Stomach smooth muscle (tissue), 2 donors: ENCODE results near the gene GLRA2.
"Not testable (repeated sequence)": the region's sequence is repeated elsewhere in the genome, so short reads cannot be mapped to it uniquely, and the experiment has no call there.

Experiments used
- H3K27ac ChIP-seq: one replicate; pipeline ENCODE4 v1.7.0; 2013; ENCODE audit warnings: mild to moderate bottlenecking, low read length, inconsistent platforms
- H3K27me3 ChIP-seq, 2 donors: one replicate each; pipeline ENCODE4 v1.7.0; 2013; ENCODE audit warnings: low read length in 2 of 2; ENCODE audit not compliant: insufficient read depth in 2 of 2, control insufficient read depth in 1 of 2
- H3K36me3 ChIP-seq, 2 donors: one replicate each; pipeline ENCODE4 v1.7.0; 2013; ENCODE audit warnings: low read length in 2 of 2; ENCODE audit not compliant: control insufficient read depth in 2 of 2, insufficient read depth in 2 of 2
- H3K4me1 ChIP-seq: one replicate; pipeline ENCODE4 v1.7.0; 2013; ENCODE audit warnings: low read length; ENCODE audit not compliant: control insufficient read depth, insufficient read depth
- H3K4me3 ChIP-seq, 2 donors: one replicate each; pipeline ENCODE4 v1.7.0; 2013; ENCODE audit warnings: low read length in 2 of 2
- H3K9ac ChIP-seq, 2 donors: one replicate each; pipeline ENCODE4 v1.7.0; 2013; ENCODE audit warnings: low read length in 2 of 2, mild to moderate bottlenecking in 1 of 2
- H3K9me3 ChIP-seq, 2 donors: one replicate each; pipeline ENCODE4 v1.7.0; 2013; ENCODE audit warnings: low read length in 2 of 2; ENCODE audit not compliant: control insufficient read depth in 2 of 2
- donor health status: healthy.
- donor health status: Pancreatic carcinoma.

GLRA2 gene

DNA sequence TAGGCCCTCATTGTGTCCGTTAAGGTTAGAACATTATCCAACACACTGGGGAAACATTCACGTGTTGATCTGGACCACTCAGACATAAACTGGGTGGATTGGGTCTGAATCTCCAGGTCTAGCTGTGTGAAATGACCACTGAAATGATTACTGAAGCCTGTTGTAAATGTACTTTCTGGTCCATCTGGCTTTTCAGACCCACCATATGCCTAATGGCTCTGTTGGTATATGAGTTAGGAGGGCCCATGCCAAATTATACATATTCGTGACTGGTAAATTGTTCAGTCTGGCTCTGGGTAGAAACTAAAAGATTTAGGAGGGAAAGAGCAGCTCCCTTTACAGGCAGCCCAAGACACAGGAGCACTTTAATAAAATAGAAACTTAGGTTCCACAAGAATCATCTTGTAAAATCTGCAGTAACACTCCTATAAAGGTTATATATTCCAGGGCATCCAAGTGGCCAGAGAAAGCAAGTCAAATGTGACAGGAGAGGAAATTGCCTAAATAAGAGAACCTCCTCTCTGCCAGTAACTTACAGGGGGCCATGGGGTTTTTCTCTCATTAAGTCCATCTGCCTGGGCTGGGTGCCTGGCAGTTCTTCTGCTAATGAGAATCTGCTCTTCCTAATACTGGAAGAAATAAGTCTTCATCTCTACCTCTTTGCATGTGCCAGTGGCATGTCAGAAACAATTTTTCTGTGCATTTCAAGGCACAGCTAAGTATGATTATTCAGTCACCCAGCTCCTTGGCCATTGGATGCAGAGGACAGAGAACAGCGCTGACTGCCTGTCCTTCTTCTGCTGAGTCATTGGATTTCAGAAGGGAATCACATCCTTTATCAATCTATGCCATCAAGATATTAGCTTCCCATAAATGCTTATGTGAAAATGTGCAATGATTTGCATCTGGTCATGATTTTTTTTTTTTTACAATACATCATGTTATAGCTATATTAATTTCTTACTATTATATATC is 112.6 kb downstream of the GLRA2 start:
- Histone ChIP-seq H3K9me3 (no peaks in the 10 kb centered on the region), H3K27me3 (no peaks in the 10 kb centered on the region), H3K9ac (no peak overlapping the region), H3K4me3 (no peak overlapping the region), H3K27ac (no peak overlapping the region), H3K4me1 (no peaks in the 10 kb centered on the region), H3K36me3 (no peaks in the 10 kb centered on the region)

DNA sequence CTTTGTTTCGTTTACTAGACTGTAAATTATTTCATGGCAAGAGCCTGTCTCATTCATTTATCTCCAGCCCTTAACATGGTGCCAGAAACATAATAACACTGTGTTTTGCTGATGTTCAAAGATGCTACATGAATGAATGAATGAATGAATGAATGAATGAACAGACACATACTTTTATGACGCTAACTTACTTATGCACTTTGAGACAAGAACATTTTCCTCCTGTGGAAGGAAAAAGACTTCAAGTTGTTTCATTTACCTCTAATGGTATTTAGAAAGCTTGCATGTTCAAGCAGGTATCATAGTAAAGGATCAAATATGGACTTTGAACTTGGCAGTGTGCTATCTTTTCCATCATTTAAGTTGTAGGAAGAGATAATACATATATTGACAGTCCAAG is 131.6 kb downstream of the GLRA2 start:
- H3K27ac ChIP-seq = no peak overlapping the region
- H3K27me3 ChIP-seq = no peaks in the 10 kb centered on the region
- H3K9me3 ChIP-seq = no peaks in the 10 kb centered on the region
- H3K4me1 ChIP-seq = no peaks in the 10 kb centered on the region
- no peak overlapping the region for H3K9ac ChIP-seq
- no peak overlapping the region for H3K4me3 ChIP-seq
- H3K36me3 ChIP-seq = no peaks in the 10 kb centered on the region

GRCh38 chrX:14670819-14671218 is 141.5 kb downstream of the GLRA2 start:
- Histone ChIP-seq H3K4me1 (peaks cover 3% of the 10 kb centered on the region), H3K36me3 (no peaks in the 10 kb centered on the region), H3K27ac (no peak overlapping the region), H3K4me3 (no peak overlapping the region), H3K9ac (no peak overlapping the region), H3K9me3 (no peaks in the 10 kb centered on the region), H3K27me3 (no peaks in the 10 kb centered on the region)

GRCh38 chrX:14672611-14673172 is 143.4 kb downstream of the GLRA2 start:
- no peaks in the 10 kb centered on the region for H3K36me3 ChIP-seq
- no peaks in the 10 kb centered on the region for H3K9me3 ChIP-seq
- no peaks in the 10 kb centered on the region for H3K27me3 ChIP-seq
- H3K27ac ChIP-seq = no peak overlapping the region
- H3K9ac ChIP-seq = no peak overlapping the region
- H3K4me1 ChIP-seq = peaks cover 3% of the 10 kb centered on the region
- no peak overlapping the region for H3K4me3 ChIP-seq

GRCh38 chrX:14673236-14673635 is 143.9 kb downstream of the GLRA2 start:
- Histone ChIP-seq H3K4me1 (peaks cover 3% of the 10 kb centered on the region), H3K9ac (no peak overlapping the region), H3K36me3 (no peaks in the 10 kb centered on the region), H3K4me3 (no peak overlapping the region), H3K9me3 (no peaks in the 10 kb centered on the region), H3K27me3 (no peaks in the 10 kb centered on the region), H3K27ac (no peak overlapping the region)

DNA sequence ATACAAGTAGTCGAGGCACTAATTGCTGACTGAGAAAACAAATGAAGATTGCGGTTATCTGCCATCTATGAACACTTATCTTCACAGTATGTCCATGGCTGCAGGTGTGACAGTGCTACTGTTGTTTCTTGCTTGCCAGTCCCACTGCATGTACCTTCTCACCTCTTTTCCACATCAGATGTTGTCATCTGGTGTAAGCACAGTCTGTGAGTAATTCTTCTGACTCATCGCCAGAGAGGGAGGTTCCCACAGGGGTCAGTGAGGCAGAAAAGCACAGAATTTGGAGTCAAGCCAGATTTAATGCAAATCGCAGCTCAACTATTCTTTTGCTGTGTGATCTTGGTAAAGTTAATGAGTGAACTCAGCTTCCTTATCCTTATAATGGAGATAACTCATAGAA is 144.4 kb downstream of the GLRA2 start:
- H3K27me3 ChIP-seq = no peaks in the 10 kb centered on the region

GRCh38 chrX:14675500-14675899 is 146.2 kb downstream of the GLRA2 start:
- H3K4me1 ChIP-seq = peaks cover 3% of the 10 kb centered on the region
- no peaks in the 10 kb centered on the region for H3K9me3 ChIP-seq
- H3K9ac ChIP-seq = no peak overlapping the region
- no peak overlapping the region for H3K27ac ChIP-seq
- no peaks in the 10 kb centered on the region for H3K36me3 ChIP-seq
- H3K4me3 ChIP-seq = no peak overlapping the region
- H3K27me3 ChIP-seq = no peaks in the 10 kb centered on the region

More for the DNA sequence above, 144.4 kb downstream of the GLRA2 start:
- Histone ChIP-seq H3K9ac (no peak overlapping the region), H3K27ac (no peak overlapping the region), H3K4me3 (no peak overlapping the region), H3K4me1 (peaks cover 3% of the 10 kb centered on the region), H3K9me3 (no peaks in the 10 kb centered on the region), H3K36me3 (no peaks in the 10 kb centered on the region)

- no peak overlapping the region for H3K9ac ChIP-seq
- H3K27ac ChIP-seq = no peak overlapping the region
- H3K36me3 ChIP-seq = no peaks in the 10 kb centered on the region
- H3K4me1 ChIP-seq = peaks cover 3% of the 10 kb centered on the region
- H3K4me3 ChIP-seq = no peak overlapping the region
- H3K9me3 ChIP-seq = no peaks in the 10 kb centered on the region
- no peaks in the 10 kb centered on the region for H3K27me3 ChIP-seq
These were observed 147.1 kb downstream of the GLRA2 start for GRCh38 chrX:14676431-14676830.

- H3K4me1 ChIP-seq, H3K27ac ChIP-seq, H3K9ac ChIP-seq, H3K4me3 ChIP-seq, H3K9me3 ChIP-seq, H3K27me3 ChIP-seq, H3K36me3 ChIP-seq: not testable (repeated sequence)
These were observed 159.0 kb downstream of the GLRA2 start for GRCh38 chrX:14688331-14688730.

- Histone ChIP-seq H3K4me1 (no peaks in the 10 kb centered on the region), H3K27me3 (no peaks in the 10 kb centered on the region), H3K9me3 (no peaks in the 10 kb centered on the region), H3K9ac (no peak overlapping the region), H3K4me3 (no peak overlapping the region), H3K36me3 (no peaks in the 10 kb centered on the region), H3K27ac (no peak overlapping the region)
These were observed 161.2 kb downstream of the GLRA2 start for GRCh38 chrX:14690553-14690952.

GRCh38 chrX:14694611-14695010 is 165.3 kb downstream of the GLRA2 start:
- no peak overlapping the region for H3K4me3 ChIP-seq
- no peak overlapping the region for H3K9ac ChIP-seq
- H3K9me3 ChIP-seq = no peaks in the 10 kb centered on the region
- H3K27me3 ChIP-seq = no peaks in the 10 kb centered on the region
- no peaks in the 10 kb centered on the region for H3K4me1 ChIP-seq
- no peaks in the 10 kb centered on the region for H3K36me3 ChIP-seq
- H3K27ac ChIP-seq = no peak overlapping the region
